ENCODE results near the gene BUD31. TPM values are rescaled to one million over a fixed set of nuclear protein-coding genes. Genes with fewer than 3 reads are reported as not detected.

The BUD31 gene
- total and polyA plus RNA-seq, 2 of the 13 experiments (the other 11 are each of a cell fraction or from before 2014, with no cell fraction given): 35.1 to 79.1 TPM

DNA sequence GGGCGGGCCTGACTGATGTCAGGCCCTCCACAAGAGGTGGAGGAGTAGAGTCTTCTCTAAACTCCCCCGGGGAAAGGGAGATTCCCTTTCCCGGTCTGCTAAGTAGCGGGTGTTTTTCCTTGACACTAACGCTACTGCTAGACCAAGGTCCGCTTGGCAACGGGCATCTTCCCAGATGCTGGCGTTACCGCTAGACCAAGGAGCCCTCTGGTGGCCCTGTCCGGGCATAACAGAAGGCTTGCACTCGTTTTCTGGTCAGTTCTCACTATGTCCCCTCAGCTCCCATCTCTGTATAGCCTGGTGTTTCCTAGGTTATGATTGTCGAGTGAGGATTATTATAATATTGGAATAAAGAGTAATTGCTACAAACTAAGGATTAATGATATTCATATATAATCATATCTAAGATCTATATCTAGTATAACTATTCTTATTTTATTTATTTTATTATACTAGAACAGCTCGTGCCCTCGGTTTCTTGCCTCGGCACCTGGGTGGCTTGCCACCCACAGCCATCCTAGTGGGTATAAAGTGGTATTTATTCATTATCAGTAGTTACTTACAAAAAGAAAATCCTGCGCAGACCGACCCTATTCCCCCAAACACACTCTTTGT, 6.9 kb downstream of the BUD31 start (continued):
- TF ChIP-seq, protein P1, sequence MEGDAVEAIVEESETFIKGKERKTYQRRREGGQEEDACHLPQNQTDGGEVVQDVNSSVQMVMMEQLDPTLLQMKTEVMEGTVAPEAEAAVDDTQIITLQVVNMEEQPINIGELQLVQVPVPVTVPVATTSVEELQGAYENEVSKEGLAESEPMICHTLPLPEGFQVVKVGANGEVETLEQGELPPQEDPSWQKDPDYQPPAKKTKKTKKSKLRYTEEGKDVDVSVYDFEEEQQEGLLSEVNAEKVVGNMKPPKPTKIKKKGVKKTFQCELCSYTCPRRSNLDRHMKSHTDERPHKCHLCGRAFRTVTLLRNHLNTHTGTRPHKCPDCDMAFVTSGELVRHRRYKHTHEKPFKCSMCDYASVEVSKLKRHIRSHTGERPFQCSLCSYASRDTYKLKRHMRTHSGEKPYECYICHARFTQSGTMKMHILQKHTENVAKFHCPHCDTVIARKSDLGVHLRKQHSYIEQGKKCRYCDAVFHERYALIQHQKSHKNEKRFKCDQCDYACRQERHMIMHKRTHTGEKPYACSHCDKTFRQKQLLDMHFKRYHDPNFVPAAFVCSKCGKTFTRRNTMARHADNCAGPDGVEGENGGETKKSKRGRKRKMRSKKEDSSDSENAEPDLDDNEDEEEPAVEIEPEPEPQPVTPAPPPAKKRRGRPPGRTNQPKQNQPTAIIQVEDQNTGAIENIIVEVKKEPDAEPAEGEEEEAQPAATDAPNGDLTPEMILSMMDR (CRISPR knock-in tag; IDR thresholded peaks at IDR 0.05): peak; percentile 82

GRCh38 chr7:99418260-99418659, 9.5 kb downstream of the BUD31 start:
- CTCF ChIA-PET (ENCODE audit: low intra/inter-chr PET ratio, low total read pairs): no interaction called here
- H3K4me3 ChIP-seq (replicated peaks in 1 of 3; ENCODE audit: insufficient read depth in 1 of 3, low read depth in 2 of 3, low read length in 3 of 3): no peak overlapping the region
- 95% methylated on average over 8 of the region's 9 CpGs for WGBS (ENCODE audit: low lambda C conversion rate)
- H3K4me1 ChIP-seq (ENCODE audit: insufficient read depth, low read length): 0 out of 2 replicates have a peak, but pooled peaks cover 12% of the 10 kb centered on the region
- H3K27ac ChIP-seq (ENCODE audit: extremely low read length, insufficient read depth, low read length): no peak overlapping the region
- 0 out of 2 replicates have a peak, but pooled peaks cover 2% of the 10 kb centered on the region for H4K20me1 ChIP-seq (ENCODE audit: insufficient read depth, low read length)
- no peaks in the 10 kb centered on the region for H3K79me2 ChIP-seq (ENCODE audit: insufficient read depth, low read length)
- ATAC-seq: peak; percentile 20
- POLR2A ChIA-PET: interaction anchor here (1.3 kb wide), 1 partner anchor 9 kb away, joined by 8 read pairs; the partner anchor contains the start of genes BUD31 and PDAP1
- no TSS peak for BruUV-seq (replicated peaks)
- no peak for FAIRE-seq
- H3K36me3 ChIP-seq (replicated peaks in 1 of 2; ENCODE audit: control insufficient read depth in 1 of 2, insufficient read depth in 2 of 2, low read length in 2 of 2): peaks cover 21 to 71% of the 10 kb centered on the region in 2 experiments
- no peak overlapping the region for H2AFZ ChIP-seq (ENCODE audit: low read length)
- intact Hi-C loops (cut with micrococcal nuclease; ENCODE audit: unreplicated experiment): no loop called here
- H3K27me3 ChIP-seq (ENCODE audit: control insufficient read depth in 1 of 2, insufficient read depth in 2 of 2, low read length in 2 of 2): no peaks in the 10 kb centered on the region
- DNase-seq (ENCODE audit: low spot score): no peak
- no peaks in the 10 kb centered on the region for H3K9me3 ChIP-seq (ENCODE audit: low read length)
- no peak overlapping the region for H3K4me2 ChIP-seq (ENCODE audit: low read depth, low read length)
- H3K9ac ChIP-seq (ENCODE audit: insufficient read depth, low read depth, low read length): no peak overlapping the region
- in situ Hi-C loops (cut with HindIII; ENCODE audit: extremely low pct_ligation_motif_present, low pct_unique_long_range_greater_than_20kb): no loop called here
- TF ChIP-seq POLR2G (IDR thresholded peaks at IDR 0.05; ENCODE audit: low read depth, low read length) (0 out of 2 replicates have a peak, but pooled peaks have one; percentile 9), CEBPB (IDR thresholded peaks at IDR 0.05; ENCODE audit: borderline replicate concordance, low read depth, low read length) (no peak), FOXA3 (CRISPR knock-in tag; IDR thresholded peaks at IDR 0.05) (no peak), ZBTB37 (CRISPR knock-in tag; IDR thresholded peaks at IDR 0.05) (no peak), AGO2 (optimal IDR thresholded peaks at IDR 0.05; ENCODE audit: low read depth, low read length) (peak; percentile 79), RBFOX2 (IDR thresholded peaks at IDR 0.05; ENCODE audit: low read depth, low read length) (0 out of 2 replicates have a peak, but pooled peaks have one; percentile 28), ZNF839 (CRISPR knock-in tag; IDR thresholded peaks at IDR 0.05; ENCODE audit: borderline replicate concordance) (no peak), FOXO4 (CRISPR knock-in tag; conservative IDR thresholded peaks at IDR 0.05) (no peak), ZNF530 (CRISPR knock-in tag; IDR thresholded peaks at IDR 0.05; ENCODE audit: low read depth) (no peak), ATF7 (IDR thresholded peaks at IDR 0.05) (no peak), ATF7 (CRISPR knock-in tag; IDR thresholded peaks at IDR 0.05) (no peak), CCAR2 (optimal IDR thresholded peaks at IDR 0.05; ENCODE audit: low read depth, low read length) (no peak), NFE2 (CRISPR knock-in tag; IDR thresholded peaks at IDR 0.05) (no peak), DNMT3B (CRISPR knock-in tag; conservative IDR thresholded peaks at IDR 0.05) (no peak), ZNF329 (CRISPR knock-in tag; IDR thresholded peaks at IDR 0.05; ENCODE audit: low read depth) (no peak), ZNF772 (CRISPR knock-in tag; IDR thresholded peaks at IDR 0.05) (no peak)
- TF ChIP-seq, protein P2, sequence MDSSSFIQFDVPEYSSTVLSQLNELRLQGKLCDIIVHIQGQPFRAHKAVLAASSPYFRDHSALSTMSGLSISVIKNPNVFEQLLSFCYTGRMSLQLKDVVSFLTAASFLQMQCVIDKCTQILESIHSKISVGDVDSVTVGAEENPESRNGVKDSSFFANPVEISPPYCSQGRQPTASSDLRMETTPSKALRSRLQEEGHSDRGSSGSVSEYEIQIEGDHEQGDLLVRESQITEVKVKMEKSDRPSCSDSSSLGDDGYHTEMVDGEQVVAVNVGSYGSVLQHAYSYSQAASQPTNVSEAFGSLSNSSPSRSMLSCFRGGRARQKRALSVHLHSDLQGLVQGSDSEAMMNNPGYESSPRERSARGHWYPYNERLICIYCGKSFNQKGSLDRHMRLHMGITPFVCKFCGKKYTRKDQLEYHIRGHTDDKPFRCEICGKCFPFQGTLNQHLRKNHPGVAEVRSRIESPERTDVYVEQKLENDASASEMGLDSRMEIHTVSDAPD (CRISPR knock-in tag; IDR thresholded peaks at IDR 0.05): no peak

Measured in HepG2 (cell line).